Fibroblast of lung (primary cell): ENCODE data around the gene THRA.

ENCODE experiments used
- CTCF ChIP-seq, 2 donors: IDR thresholded peaks in 1 of 2; conservative IDR thresholded peaks in 1 of 2; 1 replicate in 1 of 2; 2 replicates in 1 of 2; pipeline ENCODE4 v1.5.1; 2011 to 2012; ENCODE audit warnings: low read length in 2 of 2, control low read depth in 1 of 2, inconsistent platforms in 1 of 2, low read depth in 1 of 2, mild to moderate bottlenecking in 1 of 2
- EZH2 ChIP-seq: IDR thresholded peaks from 2 replicates; pipeline ENCODE4 v1.5.1; 2012; ENCODE audit warnings: low read length, control low read depth, mild to moderate bottlenecking; ENCODE audit errors: missing control alignments

- peak; percentile 18 to 51 for TF ChIP-seq CTCF (conservative IDR thresholded peaks at IDR 0.05 in 1 of 2, IDR thresholded peaks at IDR 0.05 in 1 of 2; ENCODE audit: low read depth in 1 of 2, low read length in 2 of 2)
- no peak for TF ChIP-seq EZH2
Measured at GRCh38 chr17:40069751-40070708, 7.3 kb downstream of the THRA start.
